SK-N-SH (cell line): ENCODE data around the gene SCN11A. TPM values are rescaled to one million over a fixed set of nuclear protein-coding genes. Genes with fewer than 3 reads are reported as not detected.

Experiments used
- CTCF ChIA-PET: fragments of 300-600, 350-600 bp; formaldehyde crosslinking; extraction: SDS; loops from one replicate; lab custom pipeline; 2021; lab: Yijun Ruan, JAX
- POLR2A ChIA-PET: fragments of 350-600 bp; sonication (Branson Sonifier 250); formaldehyde crosslinking; extraction: SDS; loops from one replicate; lab custom pipeline; 2020; ENCODE audit warnings: antibody characterized with exemption, inconsistent platforms; lab: Yijun Ruan, JAX
- DNase-seq: peaks from one replicate; pipeline ENCODE4 v3.0.0; 2012
- H2AFZ ChIP-seq: fragments of 200-600 bp; sonication (generic); 2 replicates; pipeline ENCODE4 v1.8.1; 2016; ENCODE audit warnings: antibody characterized with exemption, mild to moderate bottlenecking, low read depth
- H3F3A ChIP-seq: fragments of 200-600 bp; sonication (generic); replicated peaks from 2 replicates; pipeline ENCODE3; 2016; ENCODE audit warnings: antibody characterized with exemption, mild to moderate bottlenecking; ENCODE audit not compliant: insufficient read depth
- H3K27ac ChIP-seq, 2 experiments: fragments of 200-500 bp in 1 of 2; fragments of 200-600 bp in 1 of 2; sonication (Bioruptor generic) in 1 of 2; sonication (generic), shearing (Covaris generic) in 1 of 2; 2 replicates each; pipeline versions ENCODE4 v1.5.1 to v1.6.1; 2014 to 2016; ENCODE audit warnings: low read depth in 2 of 2, inconsistent platforms in 1 of 2, low read length in 1 of 2, mild to moderate bottlenecking in 1 of 2, mixed read lengths in 1 of 2
- H3K27me3 ChIP-seq: fragments of 200-600 bp; sonication (generic), shearing (Covaris generic); 2 replicates; pipeline ENCODE4 v1.6.1; 2016; ENCODE audit warnings: mixed run types; ENCODE audit not compliant: insufficient read depth
- H3K36me3 ChIP-seq, 2 experiments: fragments of 200-500 bp in 1 of 2; fragments of 200-600 bp in 1 of 2; sonication (Bioruptor generic) in 1 of 2; sonication (generic) in 1 of 2; replicated peaks in 1 of 2; 2 replicates each; pipeline versions ENCODE3 to v1.5.1; 2014 to 2016; ENCODE audit warnings: low read length in 1 of 2, mild to moderate bottlenecking in 1 of 2; ENCODE audit not compliant: insufficient read depth in 2 of 2, control insufficient read depth in 1 of 2
- H3K4me1 ChIP-seq, 2 experiments: fragments of 200-500 bp in 1 of 2; fragments of 200-600 bp in 1 of 2; sonication (Bioruptor generic) in 1 of 2; sonication (generic), shearing (Covaris generic) in 1 of 2; 2 replicates each; pipeline versions ENCODE4 v1.5.1 to v1.6.1; 2014 to 2016; ENCODE audit warnings: low read depth in 1 of 2, low read length in 1 of 2, mixed run types in 1 of 2; ENCODE audit not compliant: insufficient read depth in 2 of 2, control insufficient read depth in 1 of 2
- H3K4me2 ChIP-seq: fragments of 200-600 bp; sonication (generic), shearing (Covaris generic); 2 replicates; pipeline ENCODE4 v1.6.1; 2017; ENCODE audit warnings: mixed run types
- H3K4me3 ChIP-seq, 2 experiments: fragments of 200-500 bp in 1 of 2; fragments of 200-600 bp in 1 of 2; sonication (Bioruptor generic) in 1 of 2; sonication (generic), shearing (Covaris generic) in 1 of 2; 2 replicates each; pipeline versions ENCODE4 v1.5.1 to v1.8.1; 2014 to 2016; ENCODE audit warnings: low read depth in 2 of 2, inconsistent platforms in 1 of 2, low read length in 1 of 2, mild to moderate bottlenecking in 1 of 2, mixed read lengths in 1 of 2, moderate library complexity in 1 of 2
- H3K79me2 ChIP-seq: fragments of 200-600 bp; sonication (generic); 2 replicates; pipeline ENCODE4 v1.8.1; 2017; ENCODE audit warnings: mild to moderate bottlenecking; ENCODE audit not compliant: insufficient read depth
- H3K9ac ChIP-seq: fragments of 200-600 bp; sonication (generic); 2 replicates; pipeline ENCODE4 v1.6.1; 2017; ENCODE audit warnings: mixed run types
- H3K9me2 ChIP-seq: fragments of 200-600 bp; sonication (generic); 2 replicates; pipeline ENCODE4 v1.6.1; 2017; ENCODE audit warnings: mixed run types
- H3K9me3 ChIP-seq: fragments of 200-600 bp; sonication (generic); 2 replicates; pipeline ENCODE4 v1.6.1; 2017; ENCODE audit warnings: mixed run types, mild to moderate bottlenecking, moderate library complexity
- H4K20me1 ChIP-seq: fragments of 200-600 bp; sonication (generic); 2 replicates; pipeline ENCODE4 v1.6.1; 2017; ENCODE audit warnings: mild to moderate bottlenecking, mixed run types; ENCODE audit not compliant: insufficient read depth
- ELF1 ChIP-seq: IDR thresholded peaks from 2 replicates; pipeline ENCODE4 v1.4.0; 2012
- FOSL2 ChIP-seq: IDR thresholded peaks from 2 replicates; pipeline ENCODE4 v1.4.0; 2012; ENCODE audit warnings: low read depth, mild to moderate bottlenecking, moderate library complexity, borderline replicate concordance
- GABPA ChIP-seq: IDR thresholded peaks from 2 replicates; pipeline ENCODE4 v1.4.0; 2012; ENCODE audit warnings: low read depth, mild to moderate bottlenecking
- GATA2 ChIP-seq: sonication (generic); formaldehyde crosslinking; IDR thresholded peaks from 2 replicates; pipeline ENCODE4 v1.5.0; 2020; ENCODE audit warnings: mild to moderate bottlenecking, missing genetic modification reagents
- JUND ChIP-seq: IDR thresholded peaks from 2 replicates; pipeline ENCODE4 v1.4.0; 2012
- MEF2A ChIP-seq: IDR thresholded peaks from 2 replicates; pipeline ENCODE4 v1.4.0; 2012; ENCODE audit warnings: low read depth, borderline replicate concordance
- NFIC ChIP-seq: IDR thresholded peaks from 2 replicates; pipeline ENCODE4 v1.4.0; 2012; ENCODE audit warnings: borderline replicate concordance
- POLR2AphosphoS5 ChIP-seq: IDR thresholded peaks from 2 replicates; pipeline ENCODE4 v1.6.1; 2012; ENCODE audit warnings: low read depth, low read length
- RAD21 ChIP-seq: IDR thresholded peaks from 2 replicates; pipeline ENCODE4 v1.6.1; 2012; ENCODE audit warnings: mild to moderate bottlenecking, low read length
- RCOR1 ChIP-seq: fragments of 150-350 bp; IDR thresholded peaks from 2 replicates; pipeline ENCODE4 v1.6.1; 2017; ENCODE audit warnings: antibody characterized with exemption, low read length
- RFX5 ChIP-seq: IDR thresholded peaks from 2 replicates; pipeline ENCODE4 v1.6.1; 2012; ENCODE audit warnings: mild to moderate bottlenecking, improper control_type of control experiment, low read length
- SIN3A ChIP-seq: IDR thresholded peaks from 2 replicates; pipeline ENCODE4 v1.6.1; 2012; ENCODE audit warnings: low read depth, mild to moderate bottlenecking, low read length, moderate library complexity, borderline replicate concordance
- SMC3 ChIP-seq: IDR thresholded peaks from 2 replicates; pipeline ENCODE4 v1.6.1; 2012; ENCODE audit warnings: low read depth, low read length, improper control_type of control experiment
- TCF12 ChIP-seq: IDR thresholded peaks from 2 replicates; pipeline ENCODE4 v1.4.0; 2012
- YY1 ChIP-seq: IDR thresholded peaks from 2 replicates; pipeline ENCODE4 v1.4.0; 2012; ENCODE audit warnings: low read depth, mild to moderate bottlenecking
- WGBS: methylation state at CpG from one replicate; pipeline ENCODE4 v1.1.6; 2017; ENCODE audit warnings: low lambda C conversion rate; 5-methylcytosine and 5-hydroxymethylcytosine counted together
- polyA plus RNA-seq, 3 experiments: library from polyadenylated mRNA; depleted of rRNA; stranded (reverse); fragments of >200 nt; gene quantifications; 2 replicates each; pipeline ENCODE4 v1.2.3, GENCODE V29; 2012
- TF ChIP-seq, protein P1 (sequence below): fragments of 200-600 bp; sonication (generic); IDR thresholded peaks from 2 replicates; pipeline ENCODE4 v1.6.1; 2017; ENCODE audit warnings: antibody characterized with exemption, mild to moderate bottlenecking, moderate library complexity
- TF ChIP-seq, protein P2 (sequence below): IDR thresholded peaks from 2 replicates; pipeline ENCODE4 v1.4.0; 2012; ENCODE audit warnings: low read depth, borderline replicate concordance
- TF ChIP-seq, protein P3 (sequence below): IDR thresholded peaks from 2 replicates; pipeline ENCODE4 v1.6.1; 2012; ENCODE audit warnings: mild to moderate bottlenecking, low read depth, low read length, moderate library complexity

SCN11A gene
- polyA plus RNA-seq, 1 of the 3 experiments (the other 2 are of a cell fraction) = 0.02 TPM

DNA sequence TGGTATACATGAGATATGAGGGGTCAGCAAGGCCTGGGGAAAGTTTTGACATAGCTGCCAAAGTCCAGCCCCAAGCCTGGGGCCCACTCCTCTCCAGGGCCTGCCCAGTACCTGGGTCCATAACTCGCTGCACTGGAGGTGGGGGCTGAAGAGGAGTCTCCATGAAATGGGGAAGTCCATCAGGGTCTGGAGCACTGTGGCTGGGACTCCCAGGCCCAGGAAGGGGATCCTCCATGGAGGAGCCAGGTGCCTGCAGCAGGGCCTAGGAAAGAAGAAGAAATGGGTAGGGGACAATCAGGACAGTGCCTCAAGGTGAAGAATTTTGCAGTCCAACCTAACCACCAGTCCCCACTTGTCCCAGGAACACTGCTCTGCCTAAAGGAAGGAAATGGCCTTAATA lies 47.5 kb upstream of the SCN11A start:
- no peaks in the 10 kb centered on the region for H3K9me3 ChIP-seq
- no peak overlapping the region for H3K27ac ChIP-seq
- peaks cover 6% of the 10 kb centered on the region for H3F3A ChIP-seq
- TF ChIP-seq TCF12 = no peak
- TF ChIP-seq, protein P1, sequence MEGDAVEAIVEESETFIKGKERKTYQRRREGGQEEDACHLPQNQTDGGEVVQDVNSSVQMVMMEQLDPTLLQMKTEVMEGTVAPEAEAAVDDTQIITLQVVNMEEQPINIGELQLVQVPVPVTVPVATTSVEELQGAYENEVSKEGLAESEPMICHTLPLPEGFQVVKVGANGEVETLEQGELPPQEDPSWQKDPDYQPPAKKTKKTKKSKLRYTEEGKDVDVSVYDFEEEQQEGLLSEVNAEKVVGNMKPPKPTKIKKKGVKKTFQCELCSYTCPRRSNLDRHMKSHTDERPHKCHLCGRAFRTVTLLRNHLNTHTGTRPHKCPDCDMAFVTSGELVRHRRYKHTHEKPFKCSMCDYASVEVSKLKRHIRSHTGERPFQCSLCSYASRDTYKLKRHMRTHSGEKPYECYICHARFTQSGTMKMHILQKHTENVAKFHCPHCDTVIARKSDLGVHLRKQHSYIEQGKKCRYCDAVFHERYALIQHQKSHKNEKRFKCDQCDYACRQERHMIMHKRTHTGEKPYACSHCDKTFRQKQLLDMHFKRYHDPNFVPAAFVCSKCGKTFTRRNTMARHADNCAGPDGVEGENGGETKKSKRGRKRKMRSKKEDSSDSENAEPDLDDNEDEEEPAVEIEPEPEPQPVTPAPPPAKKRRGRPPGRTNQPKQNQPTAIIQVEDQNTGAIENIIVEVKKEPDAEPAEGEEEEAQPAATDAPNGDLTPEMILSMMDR = no peak
- no peak for TF ChIP-seq SMC3
- no peak for TF ChIP-seq POLR2AphosphoS5
- TF ChIP-seq, protein P2, sequence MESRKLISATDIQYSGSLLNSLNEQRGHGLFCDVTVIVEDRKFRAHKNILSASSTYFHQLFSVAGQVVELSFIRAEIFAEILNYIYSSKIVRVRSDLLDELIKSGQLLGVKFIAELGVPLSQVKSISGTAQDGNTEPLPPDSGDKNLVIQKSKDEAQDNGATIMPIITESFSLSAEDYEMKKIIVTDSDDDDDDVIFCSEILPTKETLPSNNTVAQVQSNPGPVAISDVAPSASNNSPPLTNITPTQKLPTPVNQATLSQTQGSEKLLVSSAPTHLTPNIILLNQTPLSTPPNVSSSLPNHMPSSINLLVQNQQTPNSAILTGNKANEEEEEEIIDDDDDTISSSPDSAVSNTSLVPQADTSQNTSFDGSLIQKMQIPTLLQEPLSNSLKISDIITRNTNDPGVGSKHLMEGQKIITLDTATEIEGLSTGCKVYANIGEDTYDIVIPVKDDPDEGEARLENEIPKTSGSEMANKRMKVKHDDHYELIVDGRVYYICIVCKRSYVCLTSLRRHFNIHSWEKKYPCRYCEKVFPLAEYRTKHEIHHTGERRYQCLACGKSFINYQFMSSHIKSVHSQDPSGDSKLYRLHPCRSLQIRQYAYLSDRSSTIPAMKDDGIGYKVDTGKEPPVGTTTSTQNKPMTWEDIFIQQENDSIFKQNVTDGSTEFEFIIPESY = no peak
- TF ChIP-seq YY1 = no peak
- TF ChIP-seq FOSL2 = no peak
- TF ChIP-seq RAD21 = no peak
- no peak for TF ChIP-seq JUND
- no peak for TF ChIP-seq SIN3A
- no peak for TF ChIP-seq RFX5
- TF ChIP-seq ELF1 = no peak
- TF ChIP-seq GABPA = no peak
- TF ChIP-seq NFIC = no peak
- H3K27me3 ChIP-seq = no peaks in the 10 kb centered on the region
- H3K4me2 ChIP-seq = no peak overlapping the region
- peaks cover 27% of the 10 kb centered on the region for H4K20me1 ChIP-seq
- ChIA-PET CTCF (interaction anchor here (1.2 to 1.5 kb wide), 2 partner anchors 189 to 192 kb away, joined by 3 to 5 read pairs; no protein-coding TSS in a partner anchor), POLR2A (no interaction called here)
- DNase-seq = no peak
- no peaks in the 10 kb centered on the region for H3K9me2 ChIP-seq
- no peak overlapping the region for H3K4me3 ChIP-seq
- 71% methylated on average over 1 of the region's 1 CpG for WGBS
- no peak overlapping the region for H3K9ac ChIP-seq
- no peak overlapping the region for H2AFZ ChIP-seq
- H3K36me3 ChIP-seq = peaks cover 27 to 71% of the 10 kb centered on the region in 2 experiments
- H3K4me1 ChIP-seq = peaks cover 0 to 2% of the 10 kb centered on the region in 2 experiments; a peak in 1 of 4 replicates
- peaks cover 26% of the 10 kb centered on the region for H3K79me2 ChIP-seq

DNA sequence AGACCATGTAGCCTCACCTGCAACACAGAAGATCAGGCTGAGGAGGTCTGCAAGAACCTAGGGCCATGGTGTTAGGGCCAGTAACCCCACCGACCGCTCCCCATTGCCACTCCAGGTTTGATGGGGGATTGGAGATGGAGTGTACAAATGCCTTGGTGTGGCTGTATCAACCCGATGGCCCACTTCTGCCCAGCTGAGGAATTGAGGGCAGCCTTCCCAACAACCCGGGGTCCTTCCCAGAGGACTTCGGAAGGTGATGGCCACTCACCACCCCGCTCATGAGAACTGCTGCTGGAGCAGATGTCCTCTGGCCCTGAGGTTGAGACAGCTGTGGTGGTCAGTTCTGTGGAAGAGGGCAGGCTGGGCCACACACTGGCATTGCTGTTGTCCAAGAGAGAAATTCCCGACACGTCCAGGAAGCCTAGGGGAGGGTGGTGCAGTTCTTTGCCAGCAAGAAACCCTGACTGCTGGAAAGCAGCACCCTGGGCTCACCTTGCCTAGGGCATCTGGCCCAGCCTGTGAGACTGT lies 46.8 kb upstream of the SCN11A start:
- Histone ChIP-seq H3K36me3 (peaks cover 30 to 78% of the 10 kb centered on the region in 2 experiments), H3K4me3 (no peak overlapping the region), H3K9me3 (no peaks in the 10 kb centered on the region), H4K20me1 (peaks cover 20% of the 10 kb centered on the region), H3K4me1 (no peaks in the 10 kb centered on the region; a peak in 1 of 4 replicates), H3K9ac (no peak overlapping the region), H3K4me2 (no peak overlapping the region), H3K27me3 (no peaks in the 10 kb centered on the region), H3F3A (peaks cover 6% of the 10 kb centered on the region), H3K27ac (no peak overlapping the region), H3K79me2 (peaks cover 19% of the 10 kb centered on the region; the same call in 1 of the 2 replicates), H2AFZ (no peak overlapping the region), H3K9me2 (no peaks in the 10 kb centered on the region)
- ChIA-PET CTCF (interaction anchor here (1.5 kb wide), 1 partner anchor 193 kb away, joined by 5 read pairs; no protein-coding TSS in a partner anchor), POLR2A (no interaction called here)
- 96% methylated on average over 6 of the region's 8 CpGs for WGBS
- DNase-seq = no peak
- TF ChIP-seq, protein P3, sequence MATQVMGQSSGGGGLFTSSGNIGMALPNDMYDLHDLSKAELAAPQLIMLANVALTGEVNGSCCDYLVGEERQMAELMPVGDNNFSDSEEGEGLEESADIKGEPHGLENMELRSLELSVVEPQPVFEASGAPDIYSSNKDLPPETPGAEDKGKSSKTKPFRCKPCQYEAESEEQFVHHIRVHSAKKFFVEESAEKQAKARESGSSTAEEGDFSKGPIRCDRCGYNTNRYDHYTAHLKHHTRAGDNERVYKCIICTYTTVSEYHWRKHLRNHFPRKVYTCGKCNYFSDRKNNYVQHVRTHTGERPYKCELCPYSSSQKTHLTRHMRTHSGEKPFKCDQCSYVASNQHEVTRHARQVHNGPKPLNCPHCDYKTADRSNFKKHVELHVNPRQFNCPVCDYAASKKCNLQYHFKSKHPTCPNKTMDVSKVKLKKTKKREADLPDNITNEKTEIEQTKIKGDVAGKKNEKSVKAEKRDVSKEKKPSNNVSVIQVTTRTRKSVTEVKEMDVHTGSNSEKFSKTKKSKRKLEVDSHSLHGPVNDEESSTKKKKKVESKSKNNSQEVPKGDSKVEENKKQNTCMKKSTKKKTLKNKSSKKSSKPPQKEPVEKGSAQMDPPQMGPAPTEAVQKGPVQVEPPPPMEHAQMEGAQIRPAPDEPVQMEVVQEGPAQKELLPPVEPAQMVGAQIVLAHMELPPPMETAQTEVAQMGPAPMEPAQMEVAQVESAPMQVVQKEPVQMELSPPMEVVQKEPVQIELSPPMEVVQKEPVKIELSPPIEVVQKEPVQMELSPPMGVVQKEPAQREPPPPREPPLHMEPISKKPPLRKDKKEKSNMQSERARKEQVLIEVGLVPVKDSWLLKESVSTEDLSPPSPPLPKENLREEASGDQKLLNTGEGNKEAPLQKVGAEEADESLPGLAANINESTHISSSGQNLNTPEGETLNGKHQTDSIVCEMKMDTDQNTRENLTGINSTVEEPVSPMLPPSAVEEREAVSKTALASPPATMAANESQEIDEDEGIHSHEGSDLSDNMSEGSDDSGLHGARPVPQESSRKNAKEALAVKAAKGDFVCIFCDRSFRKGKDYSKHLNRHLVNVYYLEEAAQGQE = no peak
- TF ChIP-seq RCOR1 (no peak), MEF2A (no peak), SIN3A (no peak), NFIC (no peak), GATA2 (CRISPR knock-in tag) (no peak)
- TF ChIP-seq, protein P1 = no peak
